LNCAP (cell line): Measurements from ENCODE around the gene DPF1.

Source experiments
- TF ChIP-seq, protein P1 (sequence below): fragments of 450-650 bp; IDR thresholded peaks from 2 replicates; pipeline ENCODE4 v1.5.1; 2017; ENCODE audit warnings: mild to moderate bottlenecking

DPF1 gene

GRCh38 chr19:38229585-38230073 is 5.6 kb upstream of the DPF1 start:
- TF ChIP-seq, protein P1, sequence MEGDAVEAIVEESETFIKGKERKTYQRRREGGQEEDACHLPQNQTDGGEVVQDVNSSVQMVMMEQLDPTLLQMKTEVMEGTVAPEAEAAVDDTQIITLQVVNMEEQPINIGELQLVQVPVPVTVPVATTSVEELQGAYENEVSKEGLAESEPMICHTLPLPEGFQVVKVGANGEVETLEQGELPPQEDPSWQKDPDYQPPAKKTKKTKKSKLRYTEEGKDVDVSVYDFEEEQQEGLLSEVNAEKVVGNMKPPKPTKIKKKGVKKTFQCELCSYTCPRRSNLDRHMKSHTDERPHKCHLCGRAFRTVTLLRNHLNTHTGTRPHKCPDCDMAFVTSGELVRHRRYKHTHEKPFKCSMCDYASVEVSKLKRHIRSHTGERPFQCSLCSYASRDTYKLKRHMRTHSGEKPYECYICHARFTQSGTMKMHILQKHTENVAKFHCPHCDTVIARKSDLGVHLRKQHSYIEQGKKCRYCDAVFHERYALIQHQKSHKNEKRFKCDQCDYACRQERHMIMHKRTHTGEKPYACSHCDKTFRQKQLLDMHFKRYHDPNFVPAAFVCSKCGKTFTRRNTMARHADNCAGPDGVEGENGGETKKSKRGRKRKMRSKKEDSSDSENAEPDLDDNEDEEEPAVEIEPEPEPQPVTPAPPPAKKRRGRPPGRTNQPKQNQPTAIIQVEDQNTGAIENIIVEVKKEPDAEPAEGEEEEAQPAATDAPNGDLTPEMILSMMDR, result no peak

DNA sequence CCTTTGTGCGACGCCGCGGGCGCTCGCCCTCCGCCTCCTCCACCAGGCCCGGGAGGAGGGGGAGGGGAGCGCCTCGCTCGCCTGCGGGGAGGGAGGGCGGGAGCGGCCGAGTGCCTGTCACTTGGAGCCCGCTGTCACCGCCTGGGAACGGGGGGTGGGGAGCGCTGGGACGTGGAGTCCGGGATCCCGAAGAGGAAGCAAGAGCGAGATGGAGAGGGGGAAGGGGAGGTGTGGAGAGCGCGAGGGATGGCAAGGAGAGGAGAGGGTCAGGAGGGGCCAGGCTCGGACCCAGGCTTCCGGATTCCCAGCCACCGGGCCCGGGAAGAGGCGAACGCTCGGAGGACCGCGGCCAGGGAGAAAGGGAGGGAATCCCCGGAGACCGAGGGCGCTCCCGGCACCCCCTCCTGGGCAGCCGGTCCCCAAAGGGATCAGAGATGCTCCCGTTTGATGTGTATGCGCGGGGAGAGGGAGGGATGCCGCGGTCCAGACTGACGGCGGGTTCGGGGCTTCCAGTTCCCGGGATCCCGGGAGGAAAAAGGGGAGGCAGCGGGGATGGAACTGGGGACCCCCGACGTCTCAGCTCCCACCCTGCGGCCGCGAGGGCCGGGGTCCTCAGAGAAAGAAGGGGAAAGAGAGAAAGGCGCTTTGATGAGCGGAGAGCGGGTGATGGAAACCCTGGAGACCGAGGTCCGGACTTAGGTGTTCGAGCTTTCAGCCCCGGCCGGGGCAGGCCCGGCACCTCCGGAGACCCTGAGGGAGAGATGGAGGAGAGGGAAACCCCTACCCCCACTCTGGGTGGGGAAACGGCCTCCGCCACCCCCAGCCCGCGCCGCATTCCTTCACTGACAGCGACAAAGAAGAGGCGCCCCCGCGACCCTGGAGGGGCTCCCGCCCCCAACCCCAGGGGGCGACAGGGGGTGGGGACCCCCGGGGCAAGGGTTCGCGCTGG is 4.7 kb upstream of the DPF1 start:
- TF ChIP-seq, protein P1, result no peak

DNA sequence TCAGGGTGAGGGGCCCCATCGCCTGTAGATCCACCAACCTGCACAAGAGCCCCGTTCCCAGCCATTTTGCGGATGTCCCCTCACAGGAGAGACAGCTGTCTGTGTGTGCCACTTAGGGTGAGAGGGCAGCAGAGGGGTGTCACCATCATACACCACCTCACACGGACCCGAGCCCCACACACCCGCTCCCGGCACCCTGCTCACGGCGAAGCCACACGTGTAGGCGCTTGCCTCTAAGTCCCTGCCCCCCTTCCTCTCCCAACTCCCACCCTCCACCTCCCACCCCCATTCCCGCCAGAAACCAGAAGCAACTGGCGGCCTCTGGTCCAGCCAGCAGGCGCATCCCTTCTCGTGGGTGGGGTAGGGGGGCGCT is 4.0 kb upstream of the DPF1 start:
- TF ChIP-seq, protein P1, result no peak

GRCh38 chr19:38227287-38228004 is 3.4 kb upstream of the DPF1 start:
- TF ChIP-seq, protein P1, result no peak

- TF ChIP-seq, protein P1, result no peak
Measured at GRCh38 chr19:38223617-38224013, 407 bp downstream of the DPF1 start.

GRCh38 chr19:38223119-38223523 is 901 bp downstream of the DPF1 start:
- TF ChIP-seq, protein P1, result no peak

- TF ChIP-seq, protein P1, result no peak
Measured at GRCh38 chr19:38221919-38222830, 1.8 kb downstream of the DPF1 start.
